K562 (cell line): ENCODE results near the gene CLK3. TPM values are rescaled to one million over a fixed set of nuclear protein-coding genes. Genes with fewer than 3 reads are reported as not detected.

ENCODE experiments used
- ARID3B ChIP-seq: fragments of 250-450 bp; sonication (Bioruptor Pico); IDR thresholded peaks from 2 replicates; pipeline ENCODE4 v1.4.0; 2020; ENCODE audit warnings: borderline replicate concordance
- BCOR ChIP-seq: fragments of 450-650 bp; IDR thresholded peaks from 2 replicates; pipeline ENCODE4 v1.6.1; 2016
- CBX1 ChIP-seq: sonication (generic); IDR thresholded peaks from 2 replicates; pipeline ENCODE4 v1.6.1; 2016; ENCODE audit warnings: antibody characterized with exemption, low read depth, mild to moderate bottlenecking
- CHD2 ChIP-seq: IDR thresholded peaks from 2 replicates; pipeline ENCODE4 v1.6.1; 2011; ENCODE audit warnings: low read depth, low read length
- CXXC5 ChIP-seq: fragments of 250-450 bp; sonication (Bioruptor Pico); IDR thresholded peaks from 2 replicates; pipeline ENCODE4 v1.8.0; 2022; ENCODE audit warnings: inconsistent platforms, mild to moderate bottlenecking, moderate library complexity
- ETV1 ChIP-seq: fragments of 450-650 bp; conservative IDR thresholded peaks from 2 replicates; pipeline ENCODE4 v1.6.1; 2016; ENCODE audit warnings: missing genetic modification characterization, control low read depth, low read depth, missing compliant biosample characterization
- HDAC1 ChIP-seq, 2 experiments: fragments of 450-650 bp; IDR thresholded peaks; 2 replicates each; pipeline ENCODE4 v1.6.1; 2016 to 2017; ENCODE audit warnings: inconsistent platforms in 1 of 2, mild to moderate bottlenecking in 1 of 2, moderate library complexity in 1 of 2
- HIVEP1 ChIP-seq: fragments of 250-450 bp; sonication (Bioruptor Pico); IDR thresholded peaks from 2 replicates; pipeline ENCODE4 v1.4.0; 2020; ENCODE audit warnings: mild to moderate bottlenecking
- HNRNPLL ChIP-seq: fragments of 200-400 bp; formaldehyde crosslinking; IDR thresholded peaks from 2 replicates; pipeline ENCODE4 v1.6.1; 2017; ENCODE audit warnings: low read length, low read depth, mild to moderate bottlenecking; ENCODE audit not compliant: poor library complexity, severe bottlenecking
- MCM2 ChIP-seq: fragments of 450-650 bp; IDR thresholded peaks from 2 replicates; pipeline ENCODE4 v1.6.1; 2017; ENCODE audit warnings: low read depth, mild to moderate bottlenecking
- NFE2 ChIP-seq: IDR thresholded peaks from 2 replicates; pipeline ENCODE4 v1.6.1; 2014; ENCODE audit warnings: antibody characterized with exemption, low read depth
- PHB ChIP-seq: fragments of 250-450 bp; sonication (Bioruptor Pico); IDR thresholded peaks from 2 replicates; pipeline ENCODE4 v1.5.0; 2021
- POLR2AphosphoS5 ChIP-seq: IDR thresholded peaks from 2 replicates; pipeline ENCODE4 v1.6.1; 2011; ENCODE audit warnings: mild to moderate bottlenecking, low read depth, low read length, moderate library complexity; ENCODE audit not compliant: control insufficient read depth, insufficient read depth
- SAFB ChIP-seq: fragments of 200-400 bp; formaldehyde crosslinking; IDR thresholded peaks from 2 replicates; pipeline ENCODE4 v1.6.1; 2017; ENCODE audit warnings: low read depth, low read length, borderline replicate concordance
- STAT5A ChIP-seq: IDR thresholded peaks from 2 replicates; pipeline ENCODE4 v1.6.1; 2012; ENCODE audit warnings: low read length, inconsistent platforms, borderline replicate concordance
- TARDBP ChIP-seq: fragments of 450-650 bp; IDR thresholded peaks from 2 replicates; pipeline ENCODE4 v1.6.1; 2016
- THAP7 ChIP-seq: fragments of 250-450 bp; sonication (Bioruptor Pico); IDR thresholded peaks from 2 replicates; pipeline ENCODE4 v1.5.0; 2021
- ZBTB7A ChIP-seq: IDR thresholded peaks from 2 replicates; pipeline ENCODE4 v1.6.1; 2011; ENCODE audit warnings: low read depth, mild to moderate bottlenecking, low read length, moderate library complexity, borderline replicate concordance; ENCODE audit not compliant: control insufficient read depth
- ZNF239 ChIP-seq: fragments of 250-450 bp; sonication (Bioruptor Pico); IDR thresholded peaks from 2 replicates; pipeline ENCODE4 v1.4.0; 2020; ENCODE audit warnings: mild to moderate bottlenecking
- ZNF282 ChIP-seq: sonication (generic); formaldehyde crosslinking; IDR thresholded peaks from 2 replicates; pipeline ENCODE4 v1.8.1; 2023; ENCODE audit warnings: missing genetic modification reagents
- ZNF75A ChIP-seq: fragments of 450-650 bp; formaldehyde crosslinking; IDR thresholded peaks from 2 replicates; pipeline ENCODE4 v1.4.0; 2020; ENCODE audit warnings: mild to moderate bottlenecking
- polyA plus RNA-seq, 8 experiments: library from polyadenylated mRNA; depleted of rRNA in 4 of 8; stranded (reverse) in 5 of 8; unstranded in 3 of 8; fragments of >200 nt; fragmentation: Nextera tagmentation in 2 of 8; fragmentation: Illumina TruSeq in 1 of 8; extraction: Ambion mirVana in 2 of 8; extraction: Trizol in 1 of 8; gene quantifications; 2 replicates each; pipeline versions ENCODE4 v1.2.1 to v1.2.3, GENCODE V29; 2011 to 2014; ENCODE audit warnings: inconsistent platforms in 1 of 8, missing spikeins in 1 of 8
- total RNA-seq, 7 experiments: library from RNA; depleted of rRNA in 6 of 7; stranded (reverse); fragments of >200 nt in 6 of 7; fragmentation: Illumina TruSeq in 2 of 7; extraction: Trizol in 2 of 7; gene quantifications; 2 replicates each; pipeline versions ENCODE4 v1.2.1 to v1.2.3, GENCODE V29; 2011 to 2021; ENCODE audit warnings: low replicate concordance in 1 of 7
- TF ChIP-seq, protein P1 (sequence below): fragments of 450-650 bp; IDR thresholded peaks from 2 replicates; pipeline ENCODE4 v1.6.1; 2016; ENCODE audit warnings: low read depth, mild to moderate bottlenecking, moderate library complexity
- TF ChIP-seq, protein P2 (sequence below): fragments of 450-650 bp; IDR thresholded peaks from 2 replicates; pipeline ENCODE4 v1.6.1; 2016; ENCODE audit warnings: antibody characterized with exemption
- TF ChIP-seq, protein P3 (sequence below), 2 experiments: fragments of 450-650 bp in 1 of 2; sonication (generic) in 1 of 2; formaldehyde crosslinking; conservative IDR thresholded peaks; 2 replicates each; pipeline versions ENCODE4 v1.4.0 to v1.8.1; 2020 to 2022; ENCODE audit warnings: mild to moderate bottlenecking in 1 of 2, missing genetic modification reagents in 1 of 2

Gene CLK3
- total and polyA plus RNA-seq, 9 of the 15 experiments (the other 6 are each of a cell fraction or from before 2014, with no cell fraction given): 1.2 to 95.2 (median 51.7) TPM

DNA sequence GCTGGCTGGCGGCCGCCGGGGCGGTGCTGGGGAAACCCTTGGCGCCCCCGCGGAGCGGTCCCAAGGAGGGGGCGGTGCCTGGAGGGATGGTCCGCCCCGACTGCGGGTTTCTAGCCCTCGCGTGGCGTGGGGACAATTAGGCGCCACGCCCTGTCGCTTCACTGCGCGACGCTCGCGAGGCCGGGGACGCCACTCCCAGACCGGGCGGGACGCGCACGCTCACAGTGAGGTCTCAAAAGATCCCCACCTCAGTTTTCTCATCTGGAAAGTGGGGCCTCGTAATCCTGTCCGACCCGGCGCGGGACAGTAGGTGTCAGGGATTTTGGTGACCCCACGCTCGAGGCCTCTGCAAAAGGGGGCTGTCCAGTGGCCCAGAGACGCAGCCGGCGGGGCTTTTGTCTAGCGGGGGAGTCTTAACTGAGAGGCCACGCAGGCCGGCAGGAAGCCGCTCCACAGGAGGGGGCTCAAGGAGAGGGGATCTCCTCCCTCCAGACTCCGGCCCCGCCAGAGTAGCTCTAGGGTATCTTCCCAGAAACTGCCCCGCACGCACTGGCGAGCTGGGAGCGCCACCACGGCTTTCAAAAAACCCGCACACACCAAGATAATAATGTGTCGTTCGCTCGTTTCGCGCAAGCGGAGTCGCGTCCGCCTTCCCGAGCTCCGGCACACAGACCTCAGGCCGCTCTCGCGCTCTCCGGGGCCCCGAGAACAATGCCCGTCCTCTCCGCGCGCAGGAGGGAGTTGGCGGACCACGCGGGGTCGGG is 710 bp upstream of the CLK3 start (continued):
- TF ChIP-seq STAT5A: no peak
- no peak for TF ChIP-seq ARID3B (CRISPR knock-in tag)
- peak; percentile 20 for TF ChIP-seq HNRNPLL
- TF ChIP-seq HIVEP1 (CRISPR knock-in tag): peak; percentile 18; the same call in 1 of the 2 replicates
- TF ChIP-seq, protein P1, sequence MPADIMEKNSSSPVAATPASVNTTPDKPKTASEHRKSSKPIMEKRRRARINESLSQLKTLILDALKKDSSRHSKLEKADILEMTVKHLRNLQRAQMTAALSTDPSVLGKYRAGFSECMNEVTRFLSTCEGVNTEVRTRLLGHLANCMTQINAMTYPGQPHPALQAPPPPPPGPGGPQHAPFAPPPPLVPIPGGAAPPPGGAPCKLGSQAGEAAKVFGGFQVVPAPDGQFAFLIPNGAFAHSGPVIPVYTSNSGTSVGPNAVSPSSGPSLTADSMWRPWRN: no peak
- TF ChIP-seq HDAC1 (IDR thresholded peaks at IDR 0.05): peak in 1 of 2 experiments; percentile 88; a peak in 3 of 4 replicates
- TF ChIP-seq THAP7 (CRISPR knock-in tag): no peak
- TF ChIP-seq PHB (CRISPR knock-in tag): 0 out of 2 replicates have a peak, but pooled peaks have one; percentile 76
- TF ChIP-seq BCOR: peak; percentile 98
- no peak; the same call in 1 of the 2 replicates for TF ChIP-seq ZBTB7A
- TF ChIP-seq CXXC5 (CRISPR knock-in tag): peak; percentile 51
- TF ChIP-seq CHD2: peak; percentile 84
- peak; percentile 98 for TF ChIP-seq SAFB
- TF ChIP-seq, protein P2, sequence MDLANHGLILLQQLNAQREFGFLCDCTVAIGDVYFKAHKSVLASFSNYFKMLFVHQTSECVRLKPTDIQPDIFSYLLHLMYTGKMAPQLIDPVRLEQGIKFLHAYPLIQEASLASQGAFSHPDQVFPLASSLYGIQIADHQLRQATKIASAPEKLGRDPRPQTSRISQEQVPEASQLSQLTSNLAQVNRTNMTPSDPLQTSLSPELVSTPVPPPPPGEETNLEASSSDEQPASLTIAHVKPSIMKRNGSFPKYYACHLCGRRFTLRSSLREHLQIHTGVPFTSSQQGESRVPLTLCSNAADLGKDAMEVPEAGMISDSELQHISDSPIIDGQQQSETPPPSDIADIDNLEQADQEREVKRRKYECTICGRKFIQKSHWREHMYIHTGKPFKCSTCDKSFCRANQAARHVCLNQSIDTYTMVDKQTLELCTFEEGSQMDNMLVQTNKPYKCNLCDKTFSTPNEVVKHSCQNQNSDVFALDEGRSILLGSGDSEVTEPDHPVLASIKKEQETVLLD: no peak
- TF ChIP-seq ZNF75A (CRISPR knock-in tag): peak; percentile 25; the same call in 1 of the 2 replicates
- TF ChIP-seq ZNF239: 0 out of 2 replicates have a peak, but pooled peaks have one; percentile 7
- TF ChIP-seq POLR2AphosphoS5: 0 out of 2 replicates have a peak, but pooled peaks have one; percentile 17
- TF ChIP-seq TARDBP: peak; percentile 82
- TF ChIP-seq, protein P3, sequence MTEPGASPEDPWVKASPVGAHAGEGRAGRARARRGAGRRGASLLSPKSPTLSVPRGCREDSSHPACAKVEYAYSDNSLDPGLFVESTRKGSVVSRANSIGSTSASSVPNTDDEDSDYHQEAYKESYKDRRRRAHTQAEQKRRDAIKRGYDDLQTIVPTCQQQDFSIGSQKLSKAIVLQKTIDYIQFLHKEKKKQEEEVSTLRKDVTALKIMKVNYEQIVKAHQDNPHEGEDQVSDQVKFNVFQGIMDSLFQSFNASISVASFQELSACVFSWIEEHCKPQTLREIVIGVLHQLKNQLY (CRISPR knock-in tag; conservative IDR thresholded peaks at IDR 0.05): peak in 1 of 2 experiments; percentile 77; a peak in 1 of 4 replicates
- peak; percentile 34; the same call in 1 of the 2 replicates for TF ChIP-seq ETV1 (tag)
- no peak for TF ChIP-seq MCM2
- TF ChIP-seq ZNF282 (CRISPR knock-in tag): no peak
- TF ChIP-seq CBX1: peak; percentile 84; the same call in 1 of the 2 replicates
- no peak for TF ChIP-seq NFE2
